ENCODE results near the gene GMCL1. TPM values are rescaled to one million over a fixed set of nuclear protein-coding genes. Genes with fewer than 3 reads are reported as not detected.
A peak's percentile ranks its signal among the peaks of the same experiment; 100 is the strongest.
"Not testable (repeated sequence)": the region's sequence is repeated elsewhere in the genome, so short reads cannot be mapped to it uniquely, and the experiment has no call there.

The GMCL1 gene
- total RNA-seq: 4.9 and 22.7 TPM in 2 replicates

DNA sequence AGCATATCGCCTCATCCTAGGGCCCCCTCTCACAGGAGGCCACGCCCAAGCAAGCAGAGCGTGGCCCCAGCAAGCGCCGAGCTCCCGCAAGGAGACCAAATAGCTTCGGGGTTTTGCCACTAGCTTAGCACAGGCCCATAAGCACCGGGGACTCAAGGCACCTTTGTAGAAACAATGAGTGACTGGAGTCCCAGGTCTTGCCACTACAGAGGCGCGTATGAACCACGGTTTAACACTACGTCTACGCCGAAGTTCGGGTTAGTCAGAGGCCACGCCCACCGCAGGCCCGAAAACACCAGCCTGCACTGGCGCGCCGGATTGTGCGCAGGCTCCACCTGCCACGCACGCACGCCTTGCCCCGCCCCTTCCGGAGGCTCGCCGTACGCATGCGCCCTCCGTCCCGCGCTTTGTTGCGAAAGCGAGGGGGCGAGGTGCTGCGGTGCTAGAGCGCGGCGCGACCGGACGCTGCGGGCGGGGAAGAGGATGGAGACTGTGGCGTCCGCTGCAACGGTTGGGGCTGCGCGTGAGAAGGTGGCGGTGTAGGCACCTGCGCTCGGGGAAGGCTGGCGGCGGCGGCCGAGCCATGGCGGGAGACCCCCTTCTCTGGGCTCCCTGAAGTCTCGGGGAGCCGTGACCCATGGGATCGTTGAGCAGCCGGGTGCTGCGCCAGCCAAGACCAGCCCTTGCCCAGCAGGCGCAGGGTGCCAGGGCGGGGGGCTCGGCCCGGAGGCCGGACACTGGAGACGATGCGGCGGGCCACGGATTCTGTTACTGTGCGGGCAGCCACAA, at the start of gene GMCL1:
GMCL1 (plus strand) TSS at position 405 of the 789 bp plus-strand sequence; CDS start at position 638, 233 bp downstream.
- peak; percentile 88 for DNase-seq (ENCODE audit: low read depth)

- no peak for DNase-seq (ENCODE audit: low read depth)
Measured at GRCh38 chr2:69780921-69781320, 48.5 kb upstream of the GMCL1 start.

DNA sequence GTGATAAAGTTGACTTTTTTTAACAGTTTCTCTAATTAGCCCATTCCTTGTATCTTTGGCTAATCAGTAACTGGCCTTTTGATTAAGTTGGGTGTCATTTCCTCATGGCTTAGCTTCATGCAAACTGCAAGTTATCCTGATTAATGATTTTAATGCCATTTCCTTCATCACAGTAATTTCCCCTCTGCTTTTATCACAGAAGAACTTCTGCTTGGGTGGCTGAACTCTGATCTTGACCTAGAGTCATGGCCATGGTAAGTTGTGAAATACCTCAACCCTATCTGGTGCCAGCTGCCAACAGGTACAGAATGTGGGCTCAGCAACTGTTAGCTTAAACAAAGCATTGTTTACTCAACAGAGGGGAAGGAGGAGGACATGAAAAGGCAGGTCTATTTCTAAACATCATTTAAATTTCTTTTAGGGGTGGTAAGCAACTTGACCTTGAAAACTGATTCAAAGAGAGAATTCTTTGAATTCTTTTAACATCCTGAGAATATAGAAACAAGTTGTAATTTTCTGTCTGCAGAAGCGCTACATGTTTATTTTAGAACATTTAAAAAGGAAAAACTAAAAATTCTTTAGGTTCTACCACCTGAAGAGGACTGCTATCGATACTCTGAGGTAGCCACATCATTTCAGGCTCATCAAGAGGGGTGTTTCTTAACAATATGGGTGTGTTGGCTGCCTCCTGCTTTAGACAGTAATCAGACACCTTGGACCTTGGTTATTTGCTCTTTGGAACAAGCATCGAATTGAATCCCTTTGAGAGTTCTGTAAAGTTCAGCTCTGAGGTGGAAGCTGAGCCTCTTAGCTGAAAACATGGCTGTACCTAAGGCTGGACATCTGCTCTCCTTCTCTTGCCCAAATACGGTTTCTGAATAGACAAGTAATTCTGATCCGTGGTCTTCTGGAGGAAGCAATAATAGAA, 47.9 kb upstream of the GMCL1 start:
- peak; percentile 90 for DNase-seq (ENCODE audit: low read depth)

GRCh38 chr2:69784228-69784627, 45.2 kb upstream of the GMCL1 start:
- no peak for DNase-seq (ENCODE audit: low read depth)

DNA sequence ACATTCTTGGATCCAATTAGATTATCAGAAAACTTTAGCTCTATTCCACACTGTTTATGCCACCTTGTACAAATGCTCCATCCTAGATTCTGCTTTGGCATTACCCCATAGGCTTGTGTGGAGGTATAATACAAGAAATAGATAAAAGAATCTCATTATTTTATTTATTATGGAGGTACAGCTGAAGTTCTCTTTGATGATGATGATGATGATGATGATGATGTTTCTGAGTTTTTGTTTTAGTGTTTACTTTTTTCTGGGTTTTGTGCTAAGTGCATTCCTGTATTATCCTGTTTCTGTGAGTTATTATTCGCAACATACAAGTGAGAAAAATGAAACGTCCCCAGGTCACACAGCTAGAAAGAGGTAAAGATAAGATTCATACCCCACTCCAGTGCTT, 44.1 kb upstream of the GMCL1 start:
- no peak for DNase-seq (ENCODE audit: low read depth)

- no peak for DNase-seq (ENCODE audit: low read depth)
Measured at GRCh38 chr2:69786052-69786560, 43.4 kb upstream of the GMCL1 start.

DNA sequence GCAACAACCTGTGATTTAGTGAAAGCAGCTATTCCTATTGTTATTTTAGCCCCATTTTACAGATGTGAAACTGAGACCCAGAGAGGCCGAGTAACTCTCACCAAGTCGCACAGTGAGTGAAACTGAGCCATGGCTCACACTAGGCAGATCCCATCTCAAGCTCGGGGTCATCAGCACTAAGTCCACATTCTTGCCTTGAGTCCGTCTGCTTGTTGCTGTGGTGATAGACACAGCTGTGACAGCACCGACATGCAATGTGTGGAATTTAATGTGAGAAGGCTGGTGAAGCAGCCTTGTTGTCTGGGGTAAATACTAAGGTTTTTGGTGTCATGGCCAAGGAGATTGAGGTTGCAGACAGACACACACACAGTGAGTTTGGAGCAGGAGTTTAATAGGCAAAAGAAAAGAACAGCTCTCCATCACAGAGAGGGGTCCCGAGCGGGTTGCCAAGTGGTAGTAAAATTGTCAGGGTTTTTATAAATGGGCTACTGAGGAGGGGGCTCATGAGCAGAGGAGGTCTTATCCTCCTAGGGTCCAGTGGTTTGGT, 40.2 kb upstream of the GMCL1 start:
- DNase-seq (ENCODE audit: low read depth): peak; percentile 95

DNA sequence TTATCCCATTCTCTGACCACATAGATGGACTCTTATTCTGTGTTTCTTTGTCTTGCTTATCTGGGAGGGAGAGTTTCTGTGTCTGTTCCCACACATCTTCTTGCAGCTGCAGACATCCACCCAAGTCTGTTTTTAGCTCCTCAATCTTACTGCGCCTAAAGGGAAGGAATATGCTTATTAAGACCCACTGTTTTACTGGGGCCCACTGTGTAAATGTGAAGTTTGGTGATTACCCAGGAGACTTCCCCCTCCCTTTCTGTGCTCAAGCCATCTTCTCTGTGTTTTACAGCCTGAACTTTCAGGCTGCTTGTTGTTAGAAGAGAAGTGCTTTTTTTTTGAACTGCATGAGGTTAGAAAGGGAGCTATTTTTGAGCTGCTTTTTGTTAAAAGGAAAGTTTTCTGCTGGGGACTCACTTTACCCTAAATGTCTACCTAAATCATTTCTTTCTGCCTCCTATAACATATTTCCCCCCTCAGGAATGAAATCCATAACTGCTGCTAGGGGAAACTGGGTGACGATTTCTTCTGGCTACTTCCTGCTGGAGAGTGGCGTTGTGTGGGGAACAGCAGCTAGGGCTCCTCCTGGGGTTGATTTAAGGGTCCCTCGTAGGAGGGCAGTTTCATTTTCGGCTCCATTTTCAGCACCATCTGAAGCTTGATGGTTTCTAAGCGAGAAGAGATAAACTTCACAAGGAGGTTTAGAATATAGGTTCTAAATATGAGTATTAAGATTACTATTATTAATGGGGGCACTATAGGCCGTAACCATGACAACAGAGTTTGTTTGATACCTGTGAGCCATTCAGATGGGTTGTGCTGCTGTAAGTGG, 39.5 kb upstream of the GMCL1 start:
- DNase-seq (ENCODE audit: low read depth): no peak

DNA sequence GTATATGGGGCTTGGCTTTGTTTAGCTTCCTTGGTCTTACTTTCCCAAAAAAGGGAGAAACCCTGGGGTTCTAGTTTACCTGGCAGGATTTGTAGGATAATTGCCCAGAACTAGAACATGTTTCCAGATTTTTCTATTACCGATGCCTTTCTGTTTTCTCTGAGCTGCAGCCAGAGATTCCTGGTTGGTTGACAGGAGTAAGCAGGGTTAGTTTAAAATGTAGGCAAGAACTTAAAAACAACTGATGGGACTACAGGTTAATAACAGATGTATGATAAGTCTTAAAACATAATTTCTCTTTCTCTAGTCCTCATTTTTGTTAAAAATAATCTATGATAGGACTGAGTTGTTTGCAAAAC, 38.9 kb upstream of the GMCL1 start:
- DNase-seq (ENCODE audit: low read depth): no peak

GRCh38 chr2:69791045-69791444, 38.4 kb upstream of the GMCL1 start:
- no peak for DNase-seq (ENCODE audit: low read depth)

GRCh38 chr2:69796174-69796573, 33.3 kb upstream of the GMCL1 start:
- no peak for DNase-seq (ENCODE audit: low read depth)

DNA sequence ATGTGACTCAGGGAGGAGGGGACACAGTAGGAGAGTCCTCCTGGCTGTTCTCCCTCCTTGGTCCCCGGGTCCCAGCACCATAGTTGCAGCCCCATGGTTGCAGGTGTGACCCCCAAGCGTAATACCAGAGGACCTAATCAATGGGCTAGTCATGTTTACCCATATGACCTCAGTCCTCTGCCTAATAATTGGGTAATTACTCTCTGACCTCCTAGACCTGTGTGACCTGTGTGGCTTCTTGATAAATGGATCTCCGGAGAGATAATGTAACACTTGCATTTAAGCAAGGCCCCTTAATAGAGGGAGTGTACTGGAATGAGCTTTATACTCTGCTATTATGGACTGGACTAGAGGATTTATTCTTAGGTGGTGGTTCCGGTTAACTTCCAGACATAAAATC, 32.2 kb upstream of the GMCL1 start:
- DNase-seq (ENCODE audit: low read depth): no peak

- DNase-seq (ENCODE audit: low read depth): no peak
Measured at GRCh38 chr2:69797836-69798289, 31.6 kb upstream of the GMCL1 start.

DNA sequence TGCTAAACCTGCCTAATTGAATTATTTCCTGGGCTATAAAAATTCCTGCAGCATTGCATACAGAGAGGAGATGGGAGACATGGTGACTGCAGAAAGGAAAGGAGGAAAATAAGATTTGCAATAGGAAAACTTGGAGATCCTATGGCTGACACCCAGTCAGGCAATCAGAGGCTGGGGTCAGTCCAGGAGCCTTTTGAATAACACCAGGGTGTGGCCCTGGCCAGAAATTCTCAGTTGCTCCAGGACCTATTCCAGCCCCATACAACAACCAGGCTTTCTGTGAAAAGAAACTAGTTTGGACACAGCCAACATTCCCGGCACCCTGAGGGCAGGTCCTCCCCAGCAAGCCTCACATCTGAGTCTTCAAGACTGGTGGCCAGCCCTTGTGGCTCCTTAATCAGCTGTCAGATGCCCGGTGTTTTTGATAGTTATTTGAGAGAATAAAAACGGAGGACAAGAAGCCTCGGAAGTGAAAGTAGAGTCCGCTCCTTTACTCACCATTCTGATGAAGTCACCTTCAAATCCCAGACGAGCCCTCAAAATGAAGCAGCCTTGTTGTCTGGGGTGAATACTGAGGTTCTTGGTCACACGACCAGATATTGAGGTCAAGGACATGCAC, 31.1 kb upstream of the GMCL1 start:
- DNase-seq (ENCODE audit: low read depth): peak; percentile 88

DNA sequence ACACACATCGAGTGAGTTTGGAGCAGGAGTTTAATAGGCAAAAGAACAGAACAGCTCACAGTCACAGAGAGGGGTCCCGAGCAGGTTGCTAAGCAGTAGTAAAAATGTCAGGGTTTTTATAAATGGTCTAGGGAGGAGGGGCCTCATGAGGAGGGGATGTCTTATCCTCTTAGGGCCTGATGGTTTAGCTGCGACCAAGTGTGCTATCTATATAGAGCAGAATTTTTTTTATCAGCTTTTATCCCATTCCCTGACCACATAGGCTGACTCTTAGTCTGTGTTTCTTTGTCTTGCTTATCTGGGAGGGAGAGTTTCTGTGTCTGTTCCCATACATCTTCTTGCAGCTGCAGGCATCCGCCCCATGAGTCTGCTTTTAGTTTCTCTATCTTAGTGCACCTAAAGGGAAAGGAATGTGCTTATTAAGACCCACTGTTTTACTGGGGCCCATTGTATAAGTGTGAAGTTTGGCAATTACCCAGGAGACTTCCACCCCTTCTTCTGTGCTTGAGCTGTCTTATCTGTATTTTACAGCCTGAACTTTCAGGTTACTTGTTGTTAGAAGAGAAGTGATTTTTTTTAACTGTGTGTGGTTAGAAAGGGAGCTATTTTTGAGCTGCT, 30.4 kb upstream of the GMCL1 start:
- DNase-seq (ENCODE audit: low read depth): no peak

GRCh38 chr2:69801745-69802290, 27.6 kb upstream of the GMCL1 start:
- no peak for DNase-seq (ENCODE audit: low read depth)

DNA sequence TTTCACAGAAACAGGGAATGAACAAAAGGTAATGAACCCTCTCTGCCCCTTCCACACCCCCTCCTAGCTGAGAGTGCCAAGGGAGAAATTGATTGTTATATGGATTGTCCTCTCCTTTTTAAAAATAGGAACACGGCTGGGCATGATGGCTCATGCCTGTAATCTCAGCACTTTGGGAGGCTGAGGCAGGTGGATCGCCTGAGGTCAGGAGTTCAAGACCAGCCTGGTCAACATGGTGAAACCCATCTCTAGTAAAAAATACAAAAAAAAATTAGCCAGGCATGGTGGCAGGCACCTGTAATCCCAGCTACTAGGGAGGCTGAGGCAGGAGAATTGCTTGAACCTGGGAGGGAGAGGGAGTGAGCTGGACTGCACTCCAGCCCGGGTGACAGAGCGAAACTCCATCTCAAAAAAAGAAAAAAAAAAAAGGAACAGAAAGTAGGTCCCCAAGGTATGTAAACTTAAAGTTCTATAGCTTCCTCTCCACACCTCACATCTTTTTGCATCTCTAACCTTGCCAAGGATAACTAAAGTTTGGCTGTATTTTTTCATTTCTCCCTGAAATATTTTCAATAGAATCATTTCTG, 26.6 kb upstream of the GMCL1 start:
- DNase-seq (ENCODE audit: low read depth): not testable (repeated sequence)

DNA sequence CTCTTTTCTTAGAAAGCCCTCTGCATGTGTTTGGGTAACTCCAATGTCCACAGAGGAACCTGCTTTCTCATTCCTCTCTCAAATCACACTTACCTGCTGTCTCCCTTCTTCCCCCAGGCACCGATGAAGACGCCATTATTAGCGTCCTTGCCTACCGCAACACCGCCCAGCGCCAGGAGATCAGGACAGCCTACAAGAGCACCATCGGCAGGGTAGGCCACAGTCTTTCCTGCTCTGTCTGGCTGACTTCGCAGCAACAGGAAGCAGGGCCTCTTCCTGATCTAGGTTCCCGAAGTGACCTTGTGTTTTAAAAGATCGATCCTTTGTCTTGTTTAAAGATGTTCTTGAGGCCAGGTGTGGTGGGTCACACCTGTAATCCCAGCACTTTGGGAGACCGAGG, 25.0 kb upstream of the GMCL1 start:
- no peak for DNase-seq (ENCODE audit: low read depth)

DNA sequence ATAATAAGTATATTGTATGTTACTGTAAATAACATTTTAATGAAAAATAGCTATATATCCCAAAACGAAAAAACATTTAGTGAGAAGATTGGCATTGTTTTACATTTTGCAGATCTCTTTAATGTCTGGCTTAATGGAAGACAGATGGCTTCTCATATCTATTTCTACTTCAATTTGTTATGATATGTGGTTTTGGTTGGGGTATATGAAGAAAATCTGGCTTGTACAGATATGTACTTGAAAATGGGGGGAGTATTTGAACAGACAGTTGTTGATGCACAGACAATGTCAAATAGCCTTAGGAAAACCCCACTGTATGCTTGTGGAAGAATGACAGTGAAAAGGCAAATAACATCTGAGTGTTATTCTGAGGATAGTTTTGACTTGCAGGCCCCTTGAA, 23.6 kb upstream of the GMCL1 start:
- DNase-seq (ENCODE audit: low read depth): no peak

Data from renal cortical epithelial cell (primary cell).